Measurements from ENCODE around the gene KCNQ5. TPM values are rescaled to one million over a fixed set of nuclear protein-coding genes. Genes with fewer than 3 reads are reported as not detected.

KCNQ5 gene
- total RNA-seq, 6 experiments from 2014 or later: 16.3 to 35.5 (median 20.2) TPM

GRCh38 chr6:73242001-73242400 lies 620.1 kb downstream of the KCNQ5 start:
- H3K9me3 Mint-ChIP-seq: no peaks in the 10 kb centered on the region
- DNase-seq: no peak
- no peak overlapping the region for H3K4me3 Mint-ChIP-seq
- no peak overlapping the region; the same call in 1 of the 2 replicates for H3K27ac Mint-ChIP-seq
- TF ChIP-seq CTCF (IDR thresholded peaks at IDR 0.05): no peak
- H3K36me3 Mint-ChIP-seq (ENCODE audit: low read depth): peaks cover 7% of the 10 kb centered on the region
- no peaks in the 10 kb centered on the region for H3K27me3 Mint-ChIP-seq (ENCODE audit: insufficient read depth)
- H3K4me1 Mint-ChIP-seq (ENCODE audit: low read depth): peaks cover 9% of the 10 kb centered on the region

Small RNA genes within 50 kb of the gene (microRNA-seq; reads per million reads assigned to microRNA genes)
- gene MIR4282: not detected

Measured in HFFc6 (cell line).